ENCODE data around the gene CENPP. TPM values are rescaled to one million over a fixed set of nuclear protein-coding genes. Genes with fewer than 3 reads are reported as not detected.
"Not testable (repeated sequence)": the region's sequence is repeated elsewhere in the genome, so short reads cannot be mapped to it uniquely, and the experiment has no call there.

CENPP gene
- total RNA-seq, 2 experiments from 2014 or later: 22.8 to 38.3 TPM

DNA sequence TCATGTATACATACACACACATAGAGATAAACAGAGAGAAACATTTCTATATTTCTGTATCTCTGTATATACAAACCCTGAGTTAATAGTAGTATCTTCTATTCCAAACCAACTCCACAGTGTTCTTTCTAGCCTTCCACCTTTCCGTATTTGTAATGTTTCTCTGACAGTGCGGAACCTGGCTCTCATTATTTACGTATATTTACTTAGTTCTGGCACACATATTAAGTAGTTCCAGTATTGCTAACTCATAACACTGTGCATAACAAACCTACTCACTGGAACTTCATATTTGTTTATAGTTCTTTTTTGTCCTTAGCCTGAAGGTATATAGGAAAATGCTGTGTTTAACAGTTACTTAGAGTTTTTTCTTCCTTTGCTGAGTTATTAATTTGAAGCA lies 72.1 kb downstream of the CENPP start:
- no peak overlapping the region for H3K4me3 Mint-ChIP-seq
- H3K9me3 Mint-ChIP-seq (ENCODE audit: low read depth): no peaks in the 10 kb centered on the region
- no peak for DNase-seq
- CTCF ChIA-PET: no interaction called here
- ATAC-seq: no peak
- no peaks in the 10 kb centered on the region for H3K27me3 Mint-ChIP-seq
- no peaks in the 10 kb centered on the region for H3K4me1 Mint-ChIP-seq
- no peak overlapping the region for H3K27ac Mint-ChIP-seq
- H3K36me3 Mint-ChIP-seq: no peaks in the 10 kb centered on the region

DNA sequence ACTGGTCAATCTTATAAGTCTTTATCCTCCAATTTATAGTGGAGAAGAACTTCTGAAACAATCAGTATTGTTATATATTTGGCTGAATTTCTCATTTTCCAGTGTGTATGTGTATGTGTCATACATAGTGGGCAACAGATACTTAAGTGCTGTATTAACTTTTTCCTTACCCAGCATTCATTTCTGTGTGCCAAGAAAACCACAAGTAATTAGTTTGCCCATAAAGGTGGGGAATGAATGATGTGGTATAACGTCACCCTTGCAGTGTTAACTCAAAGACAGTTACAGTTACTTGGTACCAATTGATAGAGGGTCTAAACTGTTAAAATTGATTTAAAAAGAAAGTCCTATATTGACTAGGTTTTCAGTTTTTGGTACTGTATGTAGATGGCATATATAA lies 76.6 kb downstream of the CENPP start:
- Mint-ChIP-seq H3K36me3 (peaks cover 4% of the 10 kb centered on the region), H3K9me3 (ENCODE audit: low read depth) (no peaks in the 10 kb centered on the region), H3K4me1 (peaks cover 20% of the 10 kb centered on the region), H3K27me3 (no peaks in the 10 kb centered on the region), H3K4me3 (no peak overlapping the region), H3K27ac (no peak overlapping the region)
- CTCF ChIA-PET: no interaction called here
- ATAC-seq: no peak
- no peak for DNase-seq

DNA sequence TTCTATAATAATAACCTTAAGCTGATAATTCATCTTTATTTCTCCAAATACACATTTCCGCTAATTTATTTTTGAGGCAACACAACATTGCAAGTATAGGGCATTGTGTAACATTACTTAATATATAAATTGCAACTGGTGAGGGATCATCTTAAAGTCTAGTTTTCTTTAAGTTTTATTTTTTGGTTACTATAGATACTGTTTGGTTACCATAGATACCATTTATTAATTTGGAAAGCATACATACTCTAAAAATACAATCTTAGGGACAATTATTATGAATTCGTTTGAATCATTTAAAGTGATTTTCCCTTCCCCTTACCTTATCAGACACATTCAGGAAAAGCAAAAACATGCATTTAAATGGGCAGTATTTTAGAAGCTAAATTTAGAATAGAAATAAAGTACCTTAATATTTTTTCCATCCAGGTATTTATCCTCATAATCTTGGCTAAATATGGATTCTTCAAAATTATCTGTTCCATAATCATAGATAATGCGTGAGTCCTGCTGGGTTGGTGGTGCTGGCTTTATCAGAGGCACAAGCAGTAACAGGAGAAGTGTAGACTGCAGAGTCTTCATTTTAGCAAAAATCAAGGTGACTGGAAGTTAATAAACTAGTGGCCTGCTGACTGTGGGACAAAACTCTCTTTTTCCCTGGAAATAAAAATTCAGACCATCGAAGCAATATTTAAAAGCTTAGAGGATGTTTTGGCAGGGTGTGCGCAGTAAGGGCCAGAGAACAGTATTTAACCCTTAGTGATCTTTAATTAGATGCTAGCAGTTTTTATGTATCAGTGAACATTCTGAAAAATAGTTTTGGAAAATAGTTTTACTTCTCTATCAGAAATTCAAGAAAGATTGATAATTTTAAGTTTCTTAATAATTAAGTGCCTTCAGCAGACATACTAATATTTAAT lies 77.3 kb downstream of the CENPP start:
- Mint-ChIP-seq H3K27ac (no peak overlapping the region), H3K4me3 (no peak overlapping the region), H3K9me3 (ENCODE audit: low read depth) (no peaks in the 10 kb centered on the region), H3K36me3 (peaks cover 4% of the 10 kb centered on the region), H3K4me1 (peaks cover 20% of the 10 kb centered on the region), H3K27me3 (no peaks in the 10 kb centered on the region)
- CTCF ChIA-PET: no interaction called here
- ATAC-seq (no peak), DNase-seq (no peak)

DNA sequence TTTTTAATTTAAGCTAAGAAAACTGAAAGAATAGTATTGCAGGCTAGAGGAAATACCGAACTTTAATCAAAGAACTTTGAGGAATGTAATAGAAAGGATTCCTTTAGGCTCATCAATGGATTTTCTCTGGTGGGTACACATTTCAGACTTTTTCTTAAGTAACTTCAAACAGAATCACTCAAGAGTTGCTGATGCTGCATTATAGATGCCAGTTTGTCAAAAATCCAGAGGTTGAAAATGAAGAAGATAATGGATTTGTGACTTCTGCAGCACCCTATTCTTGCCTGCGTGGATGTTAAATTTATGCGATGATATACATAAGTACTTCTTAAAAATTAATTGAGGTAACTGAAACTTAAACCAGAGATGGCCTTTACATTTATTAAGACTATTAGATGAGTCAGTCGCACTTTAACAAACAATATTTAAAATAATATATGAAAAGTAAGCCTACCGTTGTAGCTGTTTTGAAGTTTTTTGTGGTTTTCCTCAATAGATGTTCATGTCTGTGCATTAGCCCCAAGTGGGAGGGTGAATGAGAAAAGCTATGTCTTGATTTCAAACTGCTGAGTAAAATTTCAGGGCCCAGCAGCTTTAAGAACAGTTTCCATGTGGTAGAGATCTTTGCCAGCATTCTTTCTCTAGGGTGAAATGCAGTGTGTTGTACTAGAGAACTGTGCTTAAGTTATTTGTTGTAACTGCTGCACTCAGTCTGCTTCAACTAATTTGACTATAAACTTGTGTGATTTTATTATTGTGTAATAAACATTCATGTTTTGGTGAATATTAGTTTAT lies 78.5 kb downstream of the CENPP start, which contains the start of gene OGN:
Gene OGN, minus strand, starts transcription at position 537 of the 795 bp plus-strand sequence. CDS start 1,171 bp downstream, outside the sequence.
- H3K4me1 Mint-ChIP-seq: peaks cover 20% of the 10 kb centered on the region
- no peaks in the 10 kb centered on the region for H3K27me3 Mint-ChIP-seq
- H3K4me3 Mint-ChIP-seq: no peak within 1 kb of the TSS
- H3K27ac Mint-ChIP-seq: no peak within 1 kb of the TSS
- CTCF ChIA-PET: no interaction called here
- peaks cover 4% of the 10 kb centered on the region for H3K36me3 Mint-ChIP-seq
- ATAC-seq: no peak
- DNase-seq: no peak
- H3K9me3 Mint-ChIP-seq (ENCODE audit: low read depth): no peaks in the 10 kb centered on the region

DNA sequence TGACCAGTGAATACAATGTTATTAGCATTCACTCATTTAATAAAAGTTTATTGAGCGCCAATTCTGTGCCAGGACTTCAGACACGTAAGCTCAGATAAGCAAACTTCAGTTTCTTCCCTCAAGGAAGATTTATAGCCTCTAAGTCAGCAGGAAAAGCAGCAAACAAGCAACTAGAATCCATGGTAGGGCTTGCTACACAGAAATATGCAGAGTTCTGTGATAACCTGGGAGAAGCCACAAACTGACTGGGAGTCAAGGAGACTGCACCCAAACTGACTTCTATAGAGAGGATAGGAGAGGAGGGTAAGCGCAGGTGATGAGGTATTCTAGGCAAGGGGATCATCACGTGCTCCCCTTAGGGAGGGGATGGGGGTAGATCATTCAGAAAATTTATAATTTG lies 80.1 kb downstream of the CENPP start:
- ATAC-seq (no peak), DNase-seq (no peak)
- peaks cover 4% of the 10 kb centered on the region for H3K36me3 Mint-ChIP-seq
- no peak overlapping the region for H3K4me3 Mint-ChIP-seq
- peaks cover 20% of the 10 kb centered on the region for H3K4me1 Mint-ChIP-seq
- H3K9me3 Mint-ChIP-seq (ENCODE audit: low read depth): no peaks in the 10 kb centered on the region
- CTCF ChIA-PET: no interaction called here
- peak overlapping the region; percentile 68 for H3K27ac Mint-ChIP-seq
- H3K27me3 Mint-ChIP-seq: no peaks in the 10 kb centered on the region

DNA sequence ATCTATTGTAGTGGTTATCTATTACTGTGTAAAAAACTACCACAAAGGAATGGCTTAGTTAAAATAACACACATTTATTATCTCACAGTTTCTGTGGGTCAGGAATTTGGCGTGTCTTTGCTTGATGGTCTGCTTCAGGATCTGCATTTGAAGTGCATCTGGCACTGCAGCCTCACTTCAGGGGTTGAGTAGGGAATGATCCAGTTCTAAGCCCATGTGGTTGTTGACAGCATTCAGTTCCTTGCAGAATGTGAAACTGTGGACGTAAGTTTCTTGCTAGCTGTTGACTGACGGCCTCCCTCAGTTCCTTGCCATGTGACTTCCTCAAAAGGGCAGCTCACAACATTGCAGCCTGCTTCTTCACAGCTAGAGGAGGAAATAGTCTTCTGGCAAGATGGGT lies 80.7 kb downstream of the CENPP start:
- Mint-ChIP-seq H3K36me3 (peaks cover 4% of the 10 kb centered on the region), H3K4me1 (peaks cover 20% of the 10 kb centered on the region), H3K27me3 (no peaks in the 10 kb centered on the region), H3K9me3 (ENCODE audit: low read depth) (no peaks in the 10 kb centered on the region), H3K4me3 (peak overlapping the region; percentile 40), H3K27ac (peak overlapping the region; percentile 68)
- CTCF ChIA-PET: no interaction called here
- peak; percentile 86 for ATAC-seq
- peak; percentile 59 for DNase-seq

DNA sequence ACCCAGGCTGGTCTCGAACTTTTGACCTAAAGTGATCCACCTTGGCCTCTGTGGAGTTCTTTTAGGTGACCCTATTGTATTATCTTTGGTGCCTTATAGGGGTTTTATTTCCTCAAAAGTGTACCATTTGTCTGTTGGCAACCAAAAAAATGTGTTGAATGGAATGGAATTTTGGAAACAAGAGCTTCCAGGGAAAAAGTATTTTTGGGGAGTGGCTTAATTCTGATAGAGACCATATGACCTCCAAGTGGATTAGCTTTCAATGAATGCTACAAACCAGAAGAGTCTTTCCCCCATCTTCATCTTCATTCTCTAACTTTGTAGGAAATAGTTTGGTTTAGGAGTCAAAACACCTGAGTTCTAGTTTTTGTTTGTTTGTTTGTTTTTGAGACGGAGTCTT lies 82.1 kb downstream of the CENPP start:
- no peak for ATAC-seq
- no peak for DNase-seq
- CTCF ChIA-PET: no interaction called here
- H3K27me3 Mint-ChIP-seq: no peaks in the 10 kb centered on the region
- no peaks in the 10 kb centered on the region for H3K9me3 Mint-ChIP-seq (ENCODE audit: low read depth)
- peaks cover 20% of the 10 kb centered on the region for H3K4me1 Mint-ChIP-seq
- H3K27ac Mint-ChIP-seq: no peak overlapping the region
- no peak overlapping the region for H3K4me3 Mint-ChIP-seq
- peaks cover 4% of the 10 kb centered on the region for H3K36me3 Mint-ChIP-seq

DNA sequence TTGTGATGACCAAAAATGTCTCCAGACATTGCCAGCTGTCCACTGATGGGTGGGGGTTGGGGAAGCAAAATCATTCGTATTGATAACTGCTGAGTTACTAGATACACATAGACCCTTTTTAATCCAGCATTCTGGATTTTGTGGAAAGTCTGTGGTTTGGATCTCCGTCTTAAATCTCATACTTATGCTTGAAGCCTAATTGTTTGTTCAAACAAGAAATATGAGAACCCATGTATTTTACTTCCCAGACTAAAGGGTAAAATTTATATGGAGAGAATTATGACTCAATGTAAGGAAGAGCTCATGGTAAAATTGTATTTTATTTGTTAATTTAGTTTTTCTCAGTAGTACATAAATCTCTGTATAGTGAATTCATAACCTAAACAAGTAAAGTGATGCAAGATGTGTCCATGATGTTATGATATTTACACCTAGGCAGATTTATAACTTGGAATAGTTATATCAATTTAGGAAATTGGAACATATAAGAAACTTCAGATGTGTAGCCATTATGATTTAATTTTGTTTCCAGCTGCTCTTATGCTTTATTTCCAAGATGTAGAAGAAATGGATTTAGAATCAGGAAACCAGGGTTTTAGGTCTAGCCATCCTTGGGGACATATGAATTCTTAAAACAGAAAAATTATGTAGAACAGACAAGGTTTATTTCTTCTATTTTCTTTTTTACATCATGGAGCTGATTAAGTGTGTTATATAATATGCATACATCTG lies 83.2 kb downstream of the CENPP start:
- no peak for DNase-seq
- Mint-ChIP-seq H3K9me3 (ENCODE audit: low read depth) (no peaks in the 10 kb centered on the region), H3K4me1 (peaks cover 20% of the 10 kb centered on the region), H3K36me3 (peaks cover 4% of the 10 kb centered on the region), H3K4me3 (no peak overlapping the region), H3K27me3 (no peaks in the 10 kb centered on the region), H3K27ac (no peak overlapping the region)
- CTCF ChIA-PET: no interaction called here
- ATAC-seq: no peak

DNA sequence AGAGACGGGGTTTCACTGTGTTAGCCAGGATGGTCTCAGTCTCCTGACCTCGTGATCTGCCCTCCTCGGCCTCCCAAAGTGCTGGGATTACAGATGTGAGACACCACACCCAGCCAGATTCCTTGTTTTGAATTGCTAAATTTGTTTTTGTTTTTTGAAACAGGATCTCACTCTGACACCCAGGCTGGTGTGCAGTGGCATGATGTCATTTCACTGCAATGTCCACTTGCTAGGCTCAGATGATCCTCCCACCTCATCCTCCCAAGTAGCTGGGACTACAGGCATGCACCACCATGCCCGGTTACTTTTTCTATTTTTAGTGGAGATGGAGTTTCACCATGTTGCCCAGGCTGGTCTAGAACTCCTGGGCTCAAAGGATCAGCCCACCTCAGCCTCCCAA lies 85.4 kb downstream of the CENPP start:
- not testable (repeated sequence) for H3K9me3 Mint-ChIP-seq (ENCODE audit: low read depth); H3K27me3 Mint-ChIP-seq; H3K27ac Mint-ChIP-seq; ATAC-seq; DNase-seq; H3K4me3 Mint-ChIP-seq; H3K36me3 Mint-ChIP-seq
- H3K4me1 Mint-ChIP-seq: peaks cover 11% of the 10 kb centered on the region
- CTCF ChIA-PET: interaction anchor here (0.9 kb wide), 1 partner anchor 65 kb away, joined by 3 read pairs; no protein-coding TSS in a partner anchor

DNA sequence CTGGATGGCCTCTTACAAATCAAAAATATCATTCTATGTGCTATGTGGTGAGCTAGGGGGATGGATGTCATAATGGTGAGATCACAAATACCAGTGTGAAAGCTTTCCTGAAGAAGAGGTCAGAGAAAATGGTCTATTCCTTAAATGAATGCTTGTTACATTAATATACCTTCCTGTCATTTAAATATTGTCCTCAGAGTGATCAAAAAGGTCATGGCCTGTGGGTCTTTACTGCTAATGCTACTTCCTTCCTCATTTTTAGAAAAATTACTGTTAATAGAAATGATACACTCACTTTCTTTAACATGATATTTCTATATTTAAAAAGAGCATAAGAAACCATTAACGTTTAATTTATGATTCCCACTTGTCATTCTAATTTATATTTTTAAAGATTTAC lies 88.8 kb downstream of the CENPP start:
- Mint-ChIP-seq H3K27ac (no peak overlapping the region), H3K4me3 (no peak overlapping the region), H3K9me3 (ENCODE audit: low read depth) (no peaks in the 10 kb centered on the region), H3K36me3 (no peaks in the 10 kb centered on the region), H3K4me1 (no peaks in the 10 kb centered on the region), H3K27me3 (no peaks in the 10 kb centered on the region)
- CTCF ChIA-PET: no interaction called here
- DNase-seq (no peak), ATAC-seq (no peak)

DNA sequence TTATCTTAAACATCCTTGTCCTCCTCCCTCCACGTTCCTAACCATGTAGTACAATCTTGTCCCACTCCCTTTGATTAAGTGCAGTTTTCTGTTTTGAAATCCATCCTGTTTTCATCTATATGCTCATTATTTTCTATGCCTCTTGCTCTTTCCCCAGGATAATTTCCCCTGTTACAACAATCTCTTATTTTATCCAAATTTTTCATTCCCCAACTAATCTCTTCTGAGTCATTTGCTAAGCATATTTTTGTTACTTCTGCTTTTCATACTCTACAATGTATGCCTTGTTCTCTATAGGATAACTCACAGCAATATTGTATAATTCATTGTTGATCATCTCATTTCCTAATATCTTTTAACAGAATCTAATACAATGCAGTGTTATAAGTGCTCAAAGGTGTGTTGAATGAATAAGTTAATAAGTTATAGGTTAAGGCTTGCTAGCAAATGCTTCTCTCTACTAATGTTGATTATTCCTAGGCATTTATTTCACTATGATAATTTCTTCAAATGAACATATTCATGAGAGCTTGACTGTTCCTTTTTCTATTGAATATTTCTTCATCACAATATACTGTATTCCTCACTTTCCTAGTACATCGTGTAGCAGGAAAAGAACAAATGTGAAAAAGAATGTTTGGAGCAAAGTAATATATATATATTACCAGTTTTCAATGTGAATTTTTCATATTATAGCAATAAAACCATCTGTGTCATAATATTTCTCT lies 97.0 kb downstream of the CENPP start:
- ATAC-seq: no peak
- DNase-seq: no peak
- CTCF ChIA-PET: no interaction called here
- Mint-ChIP-seq H3K27me3 (no peaks in the 10 kb centered on the region), H3K27ac (no peak overlapping the region), H3K36me3 (peaks cover 4% of the 10 kb centered on the region), H3K4me1 (peaks cover 6% of the 10 kb centered on the region), H3K4me3 (no peak overlapping the region), H3K9me3 (ENCODE audit: low read depth) (no peaks in the 10 kb centered on the region)

DNA sequence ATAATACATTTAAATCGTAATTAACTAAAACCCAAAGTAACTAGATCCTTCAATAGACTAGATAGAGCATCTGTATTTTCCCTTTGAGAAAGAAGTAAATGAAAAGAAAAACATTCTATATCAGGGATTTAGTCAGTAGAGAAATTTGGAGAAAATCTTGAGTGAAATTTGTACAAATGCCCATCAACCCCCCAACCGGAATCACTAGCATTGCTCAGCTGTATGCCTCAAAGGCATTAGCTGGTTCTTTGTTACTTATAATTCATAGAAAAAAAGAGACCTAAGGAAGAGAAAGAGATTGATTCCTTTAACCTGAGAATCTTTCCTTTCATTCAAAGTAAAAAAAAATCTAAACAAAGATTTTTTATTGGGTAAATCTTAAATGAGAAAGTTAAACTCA lies 97.9 kb downstream of the CENPP start:
- no peaks in the 10 kb centered on the region for H3K9me3 Mint-ChIP-seq (ENCODE audit: low read depth)
- ATAC-seq: no peak
- H3K4me1 Mint-ChIP-seq: peaks cover 6% of the 10 kb centered on the region
- CTCF ChIA-PET: no interaction called here
- H3K27ac Mint-ChIP-seq: no peak overlapping the region
- no peaks in the 10 kb centered on the region for H3K27me3 Mint-ChIP-seq
- H3K36me3 Mint-ChIP-seq: peaks cover 4% of the 10 kb centered on the region
- no peak for DNase-seq
- no peak overlapping the region for H3K4me3 Mint-ChIP-seq

DNA sequence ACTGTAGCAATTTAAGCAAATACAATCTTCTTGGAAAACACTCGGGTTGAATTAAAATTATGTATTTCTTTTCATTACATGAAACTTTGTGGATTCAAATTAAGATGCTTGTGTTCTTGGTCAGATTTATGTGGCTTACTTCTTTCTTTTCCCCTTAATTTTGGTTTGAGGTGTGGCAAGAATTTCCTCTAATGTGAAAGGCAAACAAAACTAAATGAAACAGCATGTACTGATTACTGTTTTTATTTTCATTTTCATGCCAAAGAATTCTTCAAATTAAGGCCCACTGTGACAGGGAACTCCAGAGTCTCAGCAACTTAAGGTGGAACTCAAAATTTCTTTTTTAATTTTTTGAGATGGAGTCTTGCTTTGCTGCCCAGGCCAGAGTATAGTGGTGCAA lies 98.6 kb downstream of the CENPP start, which contains the start of gene OMD:
Gene OMD, minus strand, starts transcription at position 132 of the 400 bp plus-strand sequence. CDS start 6,913 bp downstream, outside the sequence.
- Mint-ChIP-seq H3K36me3 (peaks cover 4% of the 10 kb centered on the region), H3K9me3 (ENCODE audit: low read depth) (no peaks in the 10 kb centered on the region), H3K4me3 (no peak within 1 kb of the TSS), H3K4me1 (peaks cover 6% of the 10 kb centered on the region), H3K27ac (no peak within 1 kb of the TSS), H3K27me3 (no peaks in the 10 kb centered on the region)
- CTCF ChIA-PET: no interaction called here
- DNase-seq: no peak
- ATAC-seq: no peak
